GM19438 (cell line): ENCODE results near the gene PATL2.
"Not testable (repeated sequence)": the region's sequence is repeated elsewhere in the genome, so short reads cannot be mapped to it uniquely, and the experiment has no call there.

Experiments
- ATAC-seq: cut with Tn5 transposase; IDR thresholded peaks from one replicate; pipeline ENCODE4 v1.9.1; 2021; ENCODE audit warnings: low read depth; ENCODE audit not compliant: unreplicated experiment

PATL2 gene

GRCh38 chr15:44720000-44720435, 8.9 kb upstream of the PATL2 start:
- not testable (repeated sequence) for ATAC-seq

- peak; percentile 55 for ATAC-seq
Measured at GRCh38 chr15:44719293-44719999, 8.3 kb upstream of the PATL2 start.

GRCh38 chr15:44718927-44719292, 7.8 kb upstream of the PATL2 start:
- ATAC-seq: no peak

GRCh38 chr15:44718180-44718926, 7.2 kb upstream of the PATL2 start:
- no peak for ATAC-seq

GRCh38 chr15:44716983-44717602, 6.0 kb upstream of the PATL2 start:
- ATAC-seq: no peak

- ATAC-seq: no peak
Measured at GRCh38 chr15:44715797-44716334, 4.7 kb upstream of the PATL2 start.

- no peak for ATAC-seq
Measured at GRCh38 chr15:44715142-44715796, 4.1 kb upstream of the PATL2 start.

- no peak for ATAC-seq
Measured at GRCh38 chr15:44713006-44713966, 2.2 kb upstream of the PATL2 start.

GRCh38 chr15:44712346-44713005, 1.4 kb upstream of the PATL2 start:
- ATAC-seq: no peak

GRCh38 chr15:44711743-44712345, 721 bp upstream of the PATL2 start:
- ATAC-seq: peak; percentile 5

- ATAC-seq: peak; percentile 34
Measured at GRCh38 chr15:44710236-44711095, 657 bp downstream of the PATL2 start.

- no peak for ATAC-seq
Measured at GRCh38 chr15:44706946-44707636, 4.0 kb downstream of the PATL2 start.

- no peak for ATAC-seq
Measured at GRCh38 chr15:44706401-44706800, 4.7 kb downstream of the PATL2 start.

GRCh38 chr15:44705986-44706385, 5.1 kb downstream of the PATL2 start:
- no peak for ATAC-seq

GRCh38 chr15:44700676-44701075, 10.4 kb downstream of the PATL2 start:
- not testable (repeated sequence) for ATAC-seq

GRCh38 chr15:44698641-44699040, 12.5 kb downstream of the PATL2 start:
- ATAC-seq: no peak

GRCh38 chr15:44697014-44697413, 14.1 kb downstream of the PATL2 start:
- no peak for ATAC-seq
